ENCODE results near the gene FKRP.

Gene FKRP

GRCh38 chr19:46719629-46720502, 26.0 kb upstream of the FKRP start:
- H3K79me2 ChIP-seq = peaks cover 2% of the 10 kb centered on the region
- no peak overlapping the region for H3K9ac ChIP-seq
- peaks cover 7% of the 10 kb centered on the region for H3K4me1 ChIP-seq
- TF ChIP-seq CTCF (IDR thresholded peaks at IDR 0.05) = no peak
- no peaks in the 10 kb centered on the region for H3K9me3 ChIP-seq (ENCODE audit: control insufficient read depth, low read length)
- no peak overlapping the region for H3K27ac ChIP-seq
- no peaks in the 10 kb centered on the region for H3K36me3 ChIP-seq (ENCODE audit: control insufficient read depth, insufficient read depth, low read length)
- H3K4me3 ChIP-seq (ENCODE audit: low read depth, low read length) = no peak overlapping the region
- no peak overlapping the region for H2AFZ ChIP-seq
- H3K4me2 ChIP-seq (ENCODE audit: low read length) = no peak overlapping the region
- no peaks in the 10 kb centered on the region for H3K27me3 ChIP-seq (ENCODE audit: control insufficient read depth, insufficient read depth, low read length)

GRCh38 chr19:46720503-46721239, 25.2 kb upstream of the FKRP start:
- no peaks in the 10 kb centered on the region for H3K36me3 ChIP-seq (ENCODE audit: control insufficient read depth, insufficient read depth, low read length)
- H3K4me3 ChIP-seq (ENCODE audit: low read depth, low read length) = no peak overlapping the region
- no peak overlapping the region for H3K27ac ChIP-seq
- H2AFZ ChIP-seq = no peak overlapping the region
- H3K4me2 ChIP-seq (ENCODE audit: low read length) = no peak overlapping the region
- H3K9me3 ChIP-seq (ENCODE audit: control insufficient read depth, low read length) = no peaks in the 10 kb centered on the region
- H3K4me1 ChIP-seq = peaks cover 3% of the 10 kb centered on the region
- H3K27me3 ChIP-seq (ENCODE audit: control insufficient read depth, insufficient read depth, low read length) = no peaks in the 10 kb centered on the region
- no peak overlapping the region for H3K9ac ChIP-seq
- TF ChIP-seq CTCF (IDR thresholded peaks at IDR 0.05) = no peak
- H3K79me2 ChIP-seq = peaks cover 2% of the 10 kb centered on the region

GRCh38 chr19:46721269-46722003, 24.4 kb upstream of the FKRP start:
- no peak overlapping the region for H3K4me2 ChIP-seq (ENCODE audit: low read length)
- H2AFZ ChIP-seq = no peak overlapping the region
- H3K27me3 ChIP-seq (ENCODE audit: control insufficient read depth, insufficient read depth, low read length) = no peaks in the 10 kb centered on the region
- no peak for TF ChIP-seq CTCF (IDR thresholded peaks at IDR 0.05)
- H3K27ac ChIP-seq = no peak overlapping the region
- H3K9me3 ChIP-seq (ENCODE audit: control insufficient read depth, low read length) = no peaks in the 10 kb centered on the region
- H3K79me2 ChIP-seq = no peaks in the 10 kb centered on the region
- no peaks in the 10 kb centered on the region for H3K36me3 ChIP-seq (ENCODE audit: control insufficient read depth, insufficient read depth, low read length)
- H3K4me1 ChIP-seq = peaks cover 3% of the 10 kb centered on the region
- no peak overlapping the region for H3K4me3 ChIP-seq (ENCODE audit: low read depth, low read length)
- H3K9ac ChIP-seq = no peak overlapping the region

GRCh38 chr19:46722004-46722380, 23.9 kb upstream of the FKRP start:
- no peaks in the 10 kb centered on the region for H3K27me3 ChIP-seq (ENCODE audit: control insufficient read depth, insufficient read depth, low read length)
- H3K9ac ChIP-seq = no peak overlapping the region
- no peak overlapping the region for H3K4me3 ChIP-seq (ENCODE audit: low read depth, low read length)
- no peaks in the 10 kb centered on the region for H3K79me2 ChIP-seq
- no peak for TF ChIP-seq CTCF (IDR thresholded peaks at IDR 0.05)
- no peak overlapping the region for H3K4me2 ChIP-seq (ENCODE audit: low read length)
- no peak overlapping the region for H2AFZ ChIP-seq
- no peaks in the 10 kb centered on the region for H3K9me3 ChIP-seq (ENCODE audit: control insufficient read depth, low read length)
- H3K27ac ChIP-seq = no peak overlapping the region
- peaks cover 3% of the 10 kb centered on the region for H3K4me1 ChIP-seq
- H3K36me3 ChIP-seq (ENCODE audit: control insufficient read depth, insufficient read depth, low read length) = no peaks in the 10 kb centered on the region
